GDM1 (cell line): ENCODE results near the gene UVRAG.

Experiments used
- DNase-seq: peaks from one replicate; lab custom pipeline; 2025; lab: John Stamatoyannopoulos, UW

The UVRAG gene

GRCh38 chr11:76114238-76114637, 299.2 kb downstream of the UVRAG start:
- no peak for DNase-seq

GRCh38 chr11:76115555-76115954, 300.5 kb downstream of the UVRAG start:
- no peak for DNase-seq

GRCh38 chr11:76119032-76119431, 304.0 kb downstream of the UVRAG start:
- no peak for DNase-seq

- no peak for DNase-seq
These were observed 304.8 kb downstream of the UVRAG start for GRCh38 chr11:76119779-76120178.

- DNase-seq: no peak
These were observed 305.6 kb downstream of the UVRAG start for GRCh38 chr11:76120513-76121101.

GRCh38 chr11:76123248-76123647, 308.2 kb downstream of the UVRAG start:
- no peak for DNase-seq

GRCh38 chr11:76124905-76125770, 310.1 kb downstream of the UVRAG start:
- no peak for DNase-seq

- DNase-seq: no peak
These were observed 314.7 kb downstream of the UVRAG start for GRCh38 chr11:76129729-76130128.

- DNase-seq: no peak
These were observed 316.1 kb downstream of the UVRAG start for GRCh38 chr11:76131142-76131541.

GRCh38 chr11:76131671-76132631, 316.9 kb downstream of the UVRAG start:
- DNase-seq: no peak

GRCh38 chr11:76134239-76134638, 319.2 kb downstream of the UVRAG start:
- no peak for DNase-seq

- no peak for DNase-seq
These were observed 320.5 kb downstream of the UVRAG start for GRCh38 chr11:76135491-76135890.

- no peak for DNase-seq
These were observed 324.3 kb downstream of the UVRAG start for GRCh38 chr11:76139314-76139713.

- no peak for DNase-seq
These were observed 326.0 kb downstream of the UVRAG start for GRCh38 chr11:76140912-76141574.

- DNase-seq: no peak
These were observed 327.0 kb downstream of the UVRAG start for GRCh38 chr11:76141901-76142588.

GRCh38 chr11:76143274-76143673, 328.3 kb downstream of the UVRAG start:
- DNase-seq: no peak

- no peak for DNase-seq
These were observed 332.2 kb downstream of the UVRAG start for GRCh38 chr11:76147106-76147740.

GRCh38 chr11:76148231-76148630, 333.2 kb downstream of the UVRAG start:
- no peak for DNase-seq

- no peak for DNase-seq
These were observed 334.1 kb downstream of the UVRAG start for GRCh38 chr11:76148941-76149613.

- no peak for DNase-seq
These were observed 334.7 kb downstream of the UVRAG start for GRCh38 chr11:76149713-76150112.
